Measurements from ENCODE around the gene CD3E.

DNA sequence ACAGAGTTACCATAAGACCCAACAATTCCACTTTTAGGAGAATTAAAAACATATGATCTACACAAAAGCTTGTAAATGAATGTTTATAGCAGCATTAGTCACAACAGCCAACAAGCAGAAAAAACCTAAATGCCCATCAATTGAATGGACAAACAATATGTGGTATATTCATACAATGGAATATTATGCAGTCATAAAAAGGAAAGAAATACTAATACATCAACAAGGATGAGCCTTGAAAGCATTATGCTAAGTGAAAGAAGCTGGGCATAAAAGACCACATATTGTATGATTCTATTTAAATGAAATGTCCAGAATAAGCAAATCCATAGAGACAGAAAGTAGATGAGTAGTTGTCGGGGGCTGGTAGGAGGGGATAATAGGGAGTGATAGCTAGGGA is 45.4 kb upstream of the CD3E start:
- TF ChIP-seq, protein P1, sequence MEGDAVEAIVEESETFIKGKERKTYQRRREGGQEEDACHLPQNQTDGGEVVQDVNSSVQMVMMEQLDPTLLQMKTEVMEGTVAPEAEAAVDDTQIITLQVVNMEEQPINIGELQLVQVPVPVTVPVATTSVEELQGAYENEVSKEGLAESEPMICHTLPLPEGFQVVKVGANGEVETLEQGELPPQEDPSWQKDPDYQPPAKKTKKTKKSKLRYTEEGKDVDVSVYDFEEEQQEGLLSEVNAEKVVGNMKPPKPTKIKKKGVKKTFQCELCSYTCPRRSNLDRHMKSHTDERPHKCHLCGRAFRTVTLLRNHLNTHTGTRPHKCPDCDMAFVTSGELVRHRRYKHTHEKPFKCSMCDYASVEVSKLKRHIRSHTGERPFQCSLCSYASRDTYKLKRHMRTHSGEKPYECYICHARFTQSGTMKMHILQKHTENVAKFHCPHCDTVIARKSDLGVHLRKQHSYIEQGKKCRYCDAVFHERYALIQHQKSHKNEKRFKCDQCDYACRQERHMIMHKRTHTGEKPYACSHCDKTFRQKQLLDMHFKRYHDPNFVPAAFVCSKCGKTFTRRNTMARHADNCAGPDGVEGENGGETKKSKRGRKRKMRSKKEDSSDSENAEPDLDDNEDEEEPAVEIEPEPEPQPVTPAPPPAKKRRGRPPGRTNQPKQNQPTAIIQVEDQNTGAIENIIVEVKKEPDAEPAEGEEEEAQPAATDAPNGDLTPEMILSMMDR (IDR thresholded peaks at IDR 0.05) = no peak
- TF ChIP-seq EZH2 (IDR thresholded peaks at IDR 0.05) = no peak

Measured in neural progenitor cell (in vitro differentiated cells).